Transverse colon (tissue), 4 donors: Measurements from ENCODE around the gene CHCHD4. TPM values are rescaled to one million over a fixed set of nuclear protein-coding genes. Genes with fewer than 3 reads are reported as not detected.

Source experiments
- DNase-seq: peaks from one replicate; pipeline ENCODE4 v3.0.0-alpha.2; 2019
- H3K27ac ChIP-seq, 4 donors: fragments of 200-600 bp; sonication (generic); 2 replicates each; pipeline ENCODE4 v1.5.1; 2016 to 2018; ENCODE audit warnings: inconsistent platforms in 4 of 4
- H3K27me3 ChIP-seq: fragments of 200-600 bp; sonication (generic); 2 replicates; pipeline ENCODE4 v1.5.1; 2017; ENCODE audit warnings: inconsistent platforms
- H3K36me3 ChIP-seq, 4 donors: fragments of 200-600 bp; sonication (generic); 2 replicates each; pipeline ENCODE4 v1.5.1; 2017 to 2019; ENCODE audit warnings: inconsistent platforms in 4 of 4
- H3K4me1 ChIP-seq, 4 donors: fragments of 200-600 bp; sonication (generic); 2 replicates each; pipeline ENCODE4 v1.5.1; 2017 to 2020; ENCODE audit warnings: inconsistent platforms in 4 of 4
- H3K4me3 ChIP-seq, 4 donors: fragments of 200-600 bp; sonication (generic); 1 replicate in 1 of 4; 2 replicates in 3 of 4; pipeline versions ENCODE4 v1.5.1 to v1.6.1; 2017 to 2019; ENCODE audit warnings: inconsistent platforms in 4 of 4
- H3K9me3 ChIP-seq, 2 donors: fragments of 200-600 bp; sonication (generic); 2 replicates each; pipeline ENCODE4 v1.5.1; 2017 to 2019; ENCODE audit warnings: inconsistent platforms in 2 of 2
- CTCF ChIP-seq, 5 experiments: fragments of 200-600 bp in 3 of 5; fragments of 450-650 bp in 2 of 5; sonication (generic) in 3 of 5; IDR thresholded peaks; 1 replicate in 2 of 5; 2 replicates in 3 of 5; pipeline ENCODE4 v1.5.1; 2016 to 2017; ENCODE audit warnings: antibody characterized with exemption in 5 of 5, inconsistent platforms in 3 of 5, mild to moderate bottlenecking in 2 of 5, moderate library complexity in 1 of 5
- EP300 ChIP-seq: sonication (generic); formaldehyde crosslinking; IDR thresholded peaks from one replicate; pipeline ENCODE4 v1.6.1; 2017; ENCODE audit warnings: antibody characterized with exemption, low read depth
- POLR2A ChIP-seq: fragments of 450-650 bp; IDR thresholded peaks from one replicate; pipeline ENCODE4 v1.6.1; 2016; ENCODE audit warnings: antibody characterized with exemption, mild to moderate bottlenecking, moderate library complexity
- POLR2AphosphoS5 ChIP-seq, 3 donors: sonication (generic); formaldehyde crosslinking; IDR thresholded peaks; one replicate each; pipeline ENCODE4 v1.6.1; 2016; ENCODE audit warnings: antibody characterized with exemption in 3 of 3
- WGBS, 2 donors: methylation state at CpG; one replicate each; pipeline ENCODE4 v1.1.5; 2018; ENCODE audit warnings: low coverage in 1 of 2; 5-methylcytosine and 5-hydroxymethylcytosine counted together
- in situ Hi-C, 4 donors: fragments of 200-750 bp; cut with MboI; loops; one replicate each; pipeline versions ENCODE4 v1.15.0 to v1.15.1; 2017; ENCODE audit warnings: low sequenced_read_pairs in 3 of 4, low pct_ligation_motif_present in 1 of 4, low pct_unique_long_range_greater_than_20kb in 1 of 4
- intact Hi-C: fragments of 100-400 bp; cut with DNase I; formaldehyde crosslinking; loops from one replicate; pipeline ENCODE4 v1.15.1; 2023; ENCODE audit warnings: low total_unique reads
- total RNA-seq, 4 donors: library from RNA; depleted of rRNA; stranded (reverse); fragments of >200 nt; gene quantifications; one replicate each; pipeline ENCODE4 v1.1.0, GENCODE V29; 2016

CHCHD4 gene
- total RNA-seq, 4 donors from 2014 or later, result 0.80 to 22.1 (median 13.5) TPM

DNA sequence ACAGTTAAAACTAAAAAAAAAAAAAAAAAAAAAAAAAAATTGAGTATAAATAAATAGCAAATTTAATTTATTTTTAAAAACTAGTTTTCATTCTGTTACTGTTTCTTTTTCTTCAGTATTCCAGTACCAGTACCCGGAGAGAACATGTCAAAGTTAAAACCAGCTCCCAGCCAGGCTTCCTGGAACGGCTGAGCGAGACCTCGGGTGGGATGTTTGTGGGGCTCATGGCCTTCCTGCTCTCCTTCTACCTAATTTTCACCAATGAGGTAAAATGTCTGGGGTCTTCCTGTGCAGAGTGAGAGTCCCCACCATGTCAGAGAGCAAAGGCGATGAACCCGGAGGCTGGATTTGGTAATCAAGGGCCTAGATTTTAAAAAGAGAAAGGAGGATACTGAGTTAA lies 4.6 kb upstream of the CHCHD4 start:
- no peaks in the 10 kb centered on the region for H3K27me3 ChIP-seq
- WGBS, 2 donors, result 96 to 97% methylated on average over 6 of the region's 6 CpGs
- no peak overlapping the region for H3K27ac ChIP-seq
- H3K4me3 ChIP-seq, result no peak overlapping the region
- no peaks in the 10 kb centered on the region for H3K9me3 ChIP-seq
- intact Hi-C loops (loop anchor here (5.0 kb wide), 1 partner anchor 43 kb away; no protein-coding TSS in a partner anchor), in situ Hi-C loops (loop anchor here in 2 of 4 donors (10.0 kb wide), 2 partner anchors 46 to 234 kb away; partner anchors contain the start of genes LSM3 (in 1 of the 2) and XPC (in 1 of the 2))
- peaks cover 0 to 50% (median 14%) of the 10 kb centered on the region in 4 donors for H3K36me3 ChIP-seq
- H3K4me1 ChIP-seq, result peaks cover 11 to 31% (median 25%) of the 10 kb centered on the region in 4 donors
- TF ChIP-seq EP300, result no peak
- no peak for TF ChIP-seq POLR2A
- TF ChIP-seq POLR2AphosphoS5 (IDR thresholded peaks at IDR 0.05), result no peak
- no peak for TF ChIP-seq CTCF (IDR thresholded peaks at IDR 0.05)
- no peak for DNase-seq

DNA sequence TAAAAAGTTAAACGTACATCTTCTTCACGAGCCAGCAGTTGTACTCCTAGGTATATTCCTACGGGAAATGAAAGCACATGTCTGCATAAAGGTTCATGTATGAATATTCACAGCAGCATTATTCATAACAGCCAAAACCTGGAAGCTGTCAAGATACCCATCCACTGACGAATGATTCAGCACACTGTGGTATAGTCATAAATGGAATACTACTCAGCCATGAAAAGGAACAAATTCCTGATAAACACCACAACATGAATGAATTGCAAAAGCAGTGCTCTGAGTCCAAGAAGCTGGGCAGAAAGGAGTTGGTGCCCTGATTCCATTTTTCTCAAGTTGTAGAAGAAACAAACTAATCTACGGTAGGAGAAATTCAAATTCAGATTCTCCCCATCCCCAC lies 4.1 kb upstream of the CHCHD4 start:
- peaks cover 0 to 44% (median 11%) of the 10 kb centered on the region in 4 donors for H3K36me3 ChIP-seq
- no peak overlapping the region for H3K4me3 ChIP-seq
- H3K4me1 ChIP-seq, result peaks cover 12 to 33% (median 28%) of the 10 kb centered on the region in 4 donors
- TF ChIP-seq CTCF (IDR thresholded peaks at IDR 0.05) (no peak), EP300 (no peak), POLR2AphosphoS5 (IDR thresholded peaks at IDR 0.05) (no peak), POLR2A (no peak)
- no peak for DNase-seq
- 92 to 97% methylated on average over 5 of the region's 5 CpGs for WGBS, 2 donors
- in situ Hi-C loops, result loop anchor here in 2 of 4 donors (10.0 kb wide), 2 partner anchors 46 to 234 kb away; partner anchors contain the start of genes LSM3 (in 1 of the 2) and XPC (in 1 of the 2)
- no peaks in the 10 kb centered on the region for H3K9me3 ChIP-seq
- intact Hi-C loops, result loop anchor here (5.0 kb wide), 1 partner anchor 44 kb away; no protein-coding TSS in a partner anchor
- no peak overlapping the region for H3K27ac ChIP-seq
- H3K27me3 ChIP-seq, result no peaks in the 10 kb centered on the region

DNA sequence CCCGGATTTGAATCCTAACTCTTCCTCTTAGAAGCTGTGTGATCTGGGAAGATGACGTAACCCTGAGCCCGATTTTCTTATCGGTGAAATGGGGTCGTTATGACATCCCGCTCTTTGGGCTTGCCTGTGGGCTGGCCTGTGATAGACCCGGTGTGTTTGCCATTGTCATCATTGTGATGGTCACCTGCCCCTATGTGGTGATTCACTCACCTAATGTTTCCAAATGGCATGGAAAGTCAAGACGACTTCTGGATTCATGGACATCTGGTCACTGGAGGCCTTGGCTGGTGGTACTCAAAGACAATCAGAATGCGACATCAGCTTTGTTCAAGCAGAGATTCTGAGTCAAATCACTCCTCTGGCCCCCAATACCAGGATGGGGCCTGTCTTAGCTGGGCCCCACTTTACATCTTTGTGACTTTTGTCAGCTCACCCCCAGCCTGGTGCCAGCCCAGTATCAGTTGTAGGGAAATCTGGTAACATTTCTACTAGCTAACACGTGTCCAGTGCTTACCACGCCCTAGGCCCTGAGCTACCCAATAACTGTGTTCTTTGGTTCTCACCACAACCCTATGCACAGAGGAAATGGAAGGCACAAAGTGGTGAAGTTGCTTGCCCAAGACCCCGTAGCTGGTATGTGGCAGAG lies 3.0 kb upstream of the CHCHD4 start:
- intact Hi-C loops, result loop anchor here (5.0 kb wide), 1 partner anchor 45 kb away; no protein-coding TSS in a partner anchor
- Histone ChIP-seq H3K27ac (no peak overlapping the region), H3K9me3 (no peaks in the 10 kb centered on the region), H3K4me1 (peaks cover 16 to 33% (median 30%) of the 10 kb centered on the region in 4 donors), H3K27me3 (no peaks in the 10 kb centered on the region), H3K4me3 (no peak overlapping the region), H3K36me3 (peaks cover 0 to 35% (median 8%) of the 10 kb centered on the region in 4 donors)
- no peak for DNase-seq
- TF ChIP-seq CTCF (IDR thresholded peaks at IDR 0.05) (no peak), POLR2A (no peak), EP300 (no peak), POLR2AphosphoS5 (IDR thresholded peaks at IDR 0.05) (no peak)
- in situ Hi-C loops, result loop anchor here in 2 of 4 donors (10.0 kb wide), 2 partner anchors 47 to 233 kb away; partner anchors contain the start of genes LSM3 (in 1 of the 2) and XPC (in 1 of the 2)
- WGBS, 2 donors, result 91% methylated on average over 4 to 12 of the region's 12 CpGs

- Histone ChIP-seq H3K27me3 (no peaks in the 10 kb centered on the region), H3K9me3 (no peaks in the 10 kb centered on the region), H3K4me3 (no peak overlapping the region), H3K27ac (peak overlapping the region; percentile 90 to 97 (median 96)), H3K4me1 (peaks cover 16 to 33% (median 29%) of the 10 kb centered on the region in 4 donors), H3K36me3 (peaks cover 0 to 28% (median 8%) of the 10 kb centered on the region in 4 donors)
- no peak for DNase-seq
- no peak for TF ChIP-seq POLR2AphosphoS5 (IDR thresholded peaks at IDR 0.05)
- TF ChIP-seq CTCF (IDR thresholded peaks at IDR 0.05), result no peak
- TF ChIP-seq POLR2A, result no peak
- no peak for TF ChIP-seq EP300
- intact Hi-C loops (loop anchor here (5.0 kb wide), 1 partner anchor 45 kb away; no protein-coding TSS in a partner anchor), in situ Hi-C loops (loop anchor here in 2 of 4 donors (10.0 kb wide), 2 partner anchors 48 to 232 kb away; partner anchors contain the start of genes LSM3 (in 1 of the 2) and XPC (in 1 of the 2))
- 81 to 100% methylated on average over 1 to 5 of the region's 5 CpGs for WGBS, 2 donors
These were observed 2.3 kb upstream of the CHCHD4 start for GRCh38 chr3:14126887-14127505.
